ENCODE data around the gene JAKMIP1.

JAKMIP1 gene

GRCh38 chr4:6191448-6192130 is 8.8 kb downstream of the JAKMIP1 start:
- Histone ChIP-seq H3K4me2 (ENCODE audit: low read depth, low read length) (no peak overlapping the region), H3K27ac (ENCODE audit: low read length) (no peak overlapping the region), H3K9ac (ENCODE audit: low read length) (no peak overlapping the region), H3F3A (ENCODE audit: insufficient read depth, low read length) (no peaks in the 10 kb centered on the region), H3K27me3 (replicated peaks; ENCODE audit: insufficient read depth, low read length) (no peaks in the 10 kb centered on the region), H3K4me1 (ENCODE audit: low read length) (no peaks in the 10 kb centered on the region), H3K79me2 (ENCODE audit: low read length) (no peaks in the 10 kb centered on the region), H4K20me1 (ENCODE audit: insufficient read depth, low read length) (no peaks in the 10 kb centered on the region), H3K4me3 (ENCODE audit: low read length) (no peak overlapping the region), H3K9me2 (replicated peaks; ENCODE audit: insufficient read depth, low read length) (no peaks in the 10 kb centered on the region), H3K9me3 (replicated peaks; ENCODE audit: insufficient read depth, low read length) (no peaks in the 10 kb centered on the region), H2AFZ (ENCODE audit: low read length) (no peak overlapping the region), H3K36me3 (replicated peaks; ENCODE audit: insufficient read depth, low read length) (no peaks in the 10 kb centered on the region)
- no peak for DNase-seq
- no peak for TF ChIP-seq EZH2phosphoT487 (IDR thresholded peaks at IDR 0.05; ENCODE audit: low read length)
- no peak for TF ChIP-seq CTCF (IDR thresholded peaks at IDR 0.05; ENCODE audit: low read length)
- no peak for TF ChIP-seq EZH2 (optimal IDR thresholded peaks at IDR 0.05; ENCODE audit: low read depth, low read length)

DNA sequence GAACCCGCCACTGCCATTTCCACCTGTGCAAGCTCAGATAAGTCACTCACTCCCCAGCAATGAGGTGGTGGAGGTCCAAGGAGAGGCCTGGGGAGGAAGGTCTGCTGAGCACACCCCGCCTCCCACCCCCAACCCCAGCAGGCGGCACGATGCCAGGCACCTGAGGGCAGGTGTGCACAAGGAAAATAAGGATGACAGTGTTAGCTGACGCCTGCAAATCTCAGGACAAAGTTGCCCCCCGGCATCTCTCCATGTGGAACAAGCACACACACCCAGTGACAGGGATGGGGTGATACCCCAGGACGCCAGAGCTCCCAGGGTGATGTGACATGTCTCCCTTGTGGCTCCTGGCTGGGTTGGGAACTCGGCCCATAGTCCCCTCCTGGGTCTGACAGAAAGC is 9.9 kb downstream of the JAKMIP1 start:
- Histone ChIP-seq H3K4me3 (ENCODE audit: low read length) (no peak overlapping the region), H3K9me2 (replicated peaks; ENCODE audit: insufficient read depth, low read length) (no peaks in the 10 kb centered on the region), H3K4me2 (ENCODE audit: low read depth, low read length) (no peak overlapping the region), H4K20me1 (ENCODE audit: insufficient read depth, low read length) (no peaks in the 10 kb centered on the region), H2AFZ (ENCODE audit: low read length) (no peak overlapping the region), H3F3A (ENCODE audit: insufficient read depth, low read length) (no peaks in the 10 kb centered on the region), H3K79me2 (ENCODE audit: low read length) (no peaks in the 10 kb centered on the region), H3K9ac (ENCODE audit: low read length) (no peak overlapping the region), H3K4me1 (ENCODE audit: low read length) (no peaks in the 10 kb centered on the region; the same call in 1 of the 2 replicates), H3K27me3 (replicated peaks; ENCODE audit: insufficient read depth, low read length) (no peaks in the 10 kb centered on the region), H3K9me3 (replicated peaks; ENCODE audit: insufficient read depth, low read length) (no peaks in the 10 kb centered on the region), H3K36me3 (replicated peaks; ENCODE audit: insufficient read depth, low read length) (no peaks in the 10 kb centered on the region), H3K27ac (ENCODE audit: low read length) (no peak overlapping the region)
- TF ChIP-seq EZH2 (optimal IDR thresholded peaks at IDR 0.05; ENCODE audit: low read depth, low read length), result no peak
- TF ChIP-seq EZH2phosphoT487 (IDR thresholded peaks at IDR 0.05; ENCODE audit: low read length), result no peak
- no peak for TF ChIP-seq CTCF (IDR thresholded peaks at IDR 0.05; ENCODE audit: low read length)
- DNase-seq, result no peak

GRCh38 chr4:6189511-6189910 is 10.8 kb downstream of the JAKMIP1 start:
- H3K27me3 ChIP-seq (replicated peaks; ENCODE audit: insufficient read depth, low read length), result no peaks in the 10 kb centered on the region
- no peaks in the 10 kb centered on the region for H3K79me2 ChIP-seq (ENCODE audit: low read length)
- H3K4me3 ChIP-seq (ENCODE audit: low read length), result no peak overlapping the region
- peaks cover 1% of the 10 kb centered on the region; the same call in 1 of the 2 replicates for H3F3A ChIP-seq (ENCODE audit: insufficient read depth, low read length)
- no peaks in the 10 kb centered on the region for H3K9me3 ChIP-seq (replicated peaks; ENCODE audit: insufficient read depth, low read length)
- no peak overlapping the region for H3K9ac ChIP-seq (ENCODE audit: low read length)
- H3K4me2 ChIP-seq (ENCODE audit: low read depth, low read length), result no peak overlapping the region
- H4K20me1 ChIP-seq (ENCODE audit: insufficient read depth, low read length), result no peaks in the 10 kb centered on the region
- H3K36me3 ChIP-seq (replicated peaks; ENCODE audit: insufficient read depth, low read length), result no peaks in the 10 kb centered on the region
- peaks cover 7% of the 10 kb centered on the region for H3K4me1 ChIP-seq (ENCODE audit: low read length)
- no peak for DNase-seq
- no peak for TF ChIP-seq EZH2 (optimal IDR thresholded peaks at IDR 0.05; ENCODE audit: low read depth, low read length)
- no peak for TF ChIP-seq CTCF (IDR thresholded peaks at IDR 0.05; ENCODE audit: low read length)
- TF ChIP-seq EZH2phosphoT487 (IDR thresholded peaks at IDR 0.05; ENCODE audit: low read length), result no peak
- H3K27ac ChIP-seq (ENCODE audit: low read length), result no peak overlapping the region
- no peaks in the 10 kb centered on the region for H3K9me2 ChIP-seq (replicated peaks; ENCODE audit: insufficient read depth, low read length)
- H2AFZ ChIP-seq (ENCODE audit: low read length), result no peak overlapping the region

Data from MM.1S (cell line).